Stimulated activated CD8-positive, alpha-beta memory T cell treated with anti-CD3 and anti-CD28 coated beads, Interleukin-12 subunit alpha, Interleukin-12 subunit beta, amount 100 ng/mL, for 4 hours (primary cell): Measurements from ENCODE around the gene KMT5C.
A peak's percentile ranks its signal among the peaks of the same experiment; 100 is the strongest.

Experiments used
- DNase-seq: peaks from one replicate; pipeline ENCODE4 v3.0.0-alpha.2; 2020; ENCODE audit warnings: low read depth

KMT5C gene

DNA sequence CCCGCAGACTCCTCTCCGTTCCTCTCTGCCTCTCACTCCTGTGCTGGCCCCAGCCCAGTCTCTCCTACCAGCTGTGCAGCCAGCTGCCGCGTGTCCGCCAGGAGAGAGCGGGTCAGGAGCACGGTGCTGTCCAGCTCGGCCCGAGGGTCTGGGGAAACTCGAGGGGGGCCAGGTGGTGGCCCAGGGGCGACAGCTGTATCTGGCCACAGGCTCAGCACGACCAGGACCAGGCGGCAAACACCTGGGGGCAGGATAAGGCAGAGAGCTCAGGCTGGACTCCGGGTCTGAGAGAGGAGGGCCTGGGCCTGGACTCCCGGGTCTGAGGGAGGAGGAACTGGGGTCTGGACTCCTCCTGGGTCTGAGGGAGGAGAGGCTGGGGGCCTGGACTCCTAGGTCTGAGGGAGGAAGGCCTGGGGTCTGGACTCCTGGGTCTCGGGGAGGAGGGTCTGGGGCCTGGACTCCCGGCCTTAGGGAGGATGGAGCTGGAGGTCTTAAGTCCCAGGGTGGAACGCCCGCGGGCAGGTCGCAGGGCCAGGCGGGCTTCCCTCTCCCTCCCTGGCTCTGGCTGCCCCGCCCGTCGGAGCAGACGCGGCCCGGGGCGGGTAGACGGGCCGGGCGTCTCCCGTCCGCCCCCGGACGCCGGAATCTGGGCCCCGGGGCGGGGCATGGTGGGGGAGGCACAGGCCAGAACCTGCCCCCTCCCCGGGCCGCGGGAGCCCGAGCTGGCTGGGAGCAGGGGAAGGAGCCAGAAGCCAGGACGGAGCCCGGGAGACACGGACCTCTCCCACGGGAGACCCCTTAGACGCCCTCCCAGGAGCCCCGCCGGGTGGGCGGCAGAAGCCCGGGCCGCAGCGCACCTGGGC lies 29.3 kb downstream of the KMT5C start:
- no peak for DNase-seq

GRCh38 chr19:55369653-55370304 lies 30.1 kb downstream of the KMT5C start:
- no peak for DNase-seq

GRCh38 chr19:55370305-55370988 lies 30.8 kb downstream of the KMT5C start, which contains the start of gene IL11:
TSS of gene IL11 (minus strand) at chr19:55370463. CDS start at chr19:55370310, 153 bp downstream.
- no peak for DNase-seq

- DNase-seq: no peak
These were observed 32.8 kb downstream of the KMT5C start for GRCh38 chr19:55372316-55373081.

GRCh38 chr19:55373306-55373992 lies 33.8 kb downstream of the KMT5C start:
- DNase-seq: no peak

DNA sequence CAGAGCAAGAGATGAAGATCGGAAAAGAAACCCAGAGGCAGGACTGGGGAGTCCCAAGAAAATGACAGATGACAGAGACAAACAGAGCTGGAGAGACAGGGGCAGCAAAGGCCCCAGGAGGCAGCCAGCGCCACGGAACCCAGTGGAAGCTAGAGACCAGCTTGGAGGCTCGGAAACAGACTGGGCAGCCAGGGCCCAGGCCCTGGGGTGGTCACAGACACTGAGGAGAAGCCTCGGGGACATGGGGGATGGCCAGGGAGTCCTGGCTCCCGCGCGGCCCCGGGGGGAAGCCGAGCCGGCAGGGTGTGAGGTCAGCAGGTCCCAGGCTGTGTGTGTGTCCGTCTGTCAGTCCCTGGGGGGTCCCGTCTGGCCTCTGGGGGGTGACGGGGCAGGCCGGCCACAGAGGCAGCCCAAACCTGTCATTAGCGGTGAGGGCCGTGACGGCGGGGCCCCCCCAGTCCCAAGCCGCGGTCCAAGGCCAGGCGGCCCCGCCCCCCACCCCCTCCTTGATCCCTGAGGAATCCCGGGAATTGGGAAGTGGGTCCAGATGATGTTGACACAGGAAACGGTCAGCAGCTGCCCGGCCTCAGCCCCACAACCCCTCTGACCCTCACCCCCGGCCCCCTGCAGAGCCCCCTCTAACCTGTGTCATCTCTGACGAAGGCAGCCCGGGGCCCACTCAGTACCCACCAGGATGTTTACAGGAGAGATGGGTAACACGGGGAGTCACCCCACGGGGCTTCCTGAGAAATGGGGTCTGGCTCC lies 34.5 kb downstream of the KMT5C start:
- no peak for DNase-seq

- DNase-seq: no peak
These were observed 36.7 kb downstream of the KMT5C start, which contains the start of gene TMEM190 for GRCh38 chr19:55376241-55376933. TSS of gene TMEM190 (plus strand) at chr19:55376826. CDS start at chr19:55376854, 28 bp downstream.

GRCh38 chr19:55377356-55378131 lies 37.9 kb downstream of the KMT5C start:
- DNase-seq: no peak

DNA sequence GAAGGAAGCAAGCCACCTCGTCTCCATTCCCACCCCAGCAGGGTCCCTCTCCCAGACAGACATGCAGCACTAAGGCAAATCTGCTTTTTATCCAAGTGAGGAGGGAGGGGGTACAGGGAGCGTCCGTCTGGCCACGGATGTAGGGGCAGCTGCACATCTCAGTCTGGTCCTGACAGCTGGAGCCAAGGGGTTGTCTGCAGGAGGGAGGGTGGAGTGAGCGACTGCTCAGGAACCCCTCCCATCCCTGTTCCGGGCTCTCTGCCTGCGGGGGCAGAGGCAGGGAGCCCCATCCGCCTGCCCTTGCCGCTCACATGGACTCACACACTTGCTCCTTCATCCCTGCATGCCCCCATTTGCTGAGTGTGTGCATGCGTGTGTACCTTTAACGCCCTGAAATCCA lies 39.5 kb downstream of the KMT5C start:
- DNase-seq: no peak

DNA sequence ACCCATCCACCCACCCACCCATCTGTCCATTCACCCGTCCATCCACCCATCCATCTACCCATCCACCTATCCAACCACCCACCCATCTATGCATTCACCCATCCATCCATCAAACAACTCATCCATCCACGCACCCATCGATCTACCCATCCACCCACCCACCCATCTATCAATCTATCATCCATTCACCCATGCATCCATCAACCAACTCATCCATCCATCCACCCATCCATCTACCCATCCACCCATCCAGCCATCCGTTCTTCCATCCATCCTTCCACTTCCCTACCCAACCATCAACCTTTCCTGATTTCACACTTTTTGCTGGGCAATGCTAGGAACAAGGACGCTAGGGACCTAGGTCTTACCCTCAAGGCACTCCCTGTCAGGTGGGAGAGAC lies 42.3 kb downstream of the KMT5C start:
- DNase-seq: no peak

DNA sequence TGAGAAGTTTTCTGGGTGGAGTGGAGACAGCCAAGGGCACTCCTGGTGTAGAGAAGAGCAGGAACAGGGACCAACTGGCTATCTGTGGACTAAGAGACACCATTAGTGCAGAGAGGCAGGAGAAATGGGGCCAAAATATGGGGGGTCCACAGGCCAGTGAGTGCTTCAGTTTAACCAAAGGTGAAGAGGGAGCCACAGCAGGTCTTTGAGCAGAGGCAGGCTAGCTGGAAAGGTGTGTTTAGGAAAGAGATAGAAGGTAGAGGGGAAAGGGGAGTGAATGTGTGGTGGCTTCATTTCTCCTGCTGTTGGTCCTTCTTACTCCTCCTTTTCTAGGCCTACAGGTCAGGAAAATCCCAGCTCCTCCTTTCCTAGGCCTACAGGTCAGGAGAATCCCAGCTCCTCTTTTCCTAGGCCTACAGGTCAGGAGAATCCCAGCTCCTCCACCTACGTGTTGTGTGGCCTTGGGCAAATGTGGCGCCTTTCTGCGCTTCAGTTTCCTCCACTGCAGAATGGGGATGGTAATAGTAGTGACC lies 42.9 kb downstream of the KMT5C start:
- DNase-seq: no peak

DNA sequence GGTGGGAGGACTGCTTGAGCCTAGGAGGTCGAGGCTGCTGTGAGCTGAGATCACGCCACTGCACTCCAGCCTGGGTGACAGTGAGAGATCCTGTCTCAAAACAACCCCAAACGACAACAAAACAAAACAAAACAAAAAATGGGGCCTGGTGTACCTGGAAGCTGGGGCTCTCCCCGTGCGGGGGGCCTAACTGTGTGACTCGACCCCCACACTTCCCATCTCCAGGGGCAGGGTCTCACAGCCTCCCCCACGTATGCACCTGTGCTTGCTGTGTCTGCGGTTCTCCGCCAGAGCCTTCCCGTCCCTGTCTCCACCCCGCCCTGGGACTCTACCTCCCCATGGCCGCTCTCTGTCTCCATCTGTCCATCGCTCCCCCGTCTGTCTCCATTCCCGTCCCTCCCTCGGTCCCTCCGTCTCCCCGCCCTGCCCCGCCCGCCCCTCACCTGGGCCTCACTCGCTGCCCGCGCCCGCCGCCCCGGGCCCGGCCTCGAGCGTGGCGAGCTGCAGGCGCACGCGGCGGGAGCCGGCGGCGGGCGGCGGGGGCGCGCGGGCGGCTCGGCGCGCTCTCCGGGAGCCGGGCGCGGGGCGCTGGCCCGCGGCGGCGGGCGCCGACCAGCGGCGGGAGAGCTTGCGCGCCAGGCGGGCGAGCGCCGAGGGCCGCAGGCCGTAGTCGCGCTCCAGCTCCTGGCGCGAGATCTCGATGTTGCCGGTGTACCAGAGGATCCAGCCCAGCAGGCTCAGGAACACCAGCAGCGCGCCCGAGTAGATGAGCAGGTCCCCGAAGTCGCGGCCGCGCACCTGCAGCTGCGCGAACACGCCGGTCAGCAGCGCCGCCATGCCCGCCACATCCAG lies 43.8 kb downstream of the KMT5C start:
- DNase-seq: no peak

- no peak for DNase-seq
These were observed 44.6 kb downstream of the KMT5C start, which contains the start of gene TMEM238 for GRCh38 chr19:55384131-55384919. TSS of gene TMEM238 (minus strand) at chr19:55384292. CDS start at chr19:55384259, 33 bp downstream.

DNA sequence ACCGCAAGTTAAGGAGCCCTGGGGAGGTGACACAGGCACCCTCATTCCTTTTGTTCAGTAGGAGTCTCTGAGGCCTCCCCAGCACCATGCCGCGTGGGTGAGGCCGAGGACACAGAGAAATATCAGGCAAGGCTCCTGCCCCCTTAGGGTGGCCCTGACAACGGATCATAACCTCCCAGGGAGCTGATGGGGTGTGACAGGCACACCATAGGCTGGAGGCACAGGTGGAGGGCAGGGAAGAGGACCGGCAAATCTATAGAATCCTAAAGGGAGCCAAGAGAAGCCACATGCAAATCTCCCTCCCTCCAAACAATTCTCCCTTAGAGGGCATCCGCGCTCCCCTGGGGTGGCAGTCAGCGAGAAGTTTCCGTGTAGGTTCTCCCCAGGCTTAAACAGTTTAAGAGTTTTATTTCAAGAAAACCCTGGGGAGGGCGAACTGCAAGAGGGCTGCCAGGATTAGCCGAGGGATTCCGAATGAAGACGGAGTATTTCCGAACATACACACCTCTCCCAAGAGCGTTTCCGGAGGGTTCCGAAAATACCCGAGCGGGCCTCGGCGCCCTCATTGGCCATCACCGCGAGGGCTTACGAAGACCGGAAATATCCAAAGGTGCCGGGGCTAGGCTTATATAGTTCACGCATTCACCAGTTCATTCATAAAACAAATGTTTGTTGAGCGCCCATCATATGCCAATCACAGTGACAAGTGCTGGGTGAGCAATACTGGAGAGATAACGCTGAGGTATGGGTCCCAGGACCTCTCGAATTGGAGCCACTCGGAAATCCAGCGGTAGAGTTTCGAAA lies 45.4 kb downstream of the KMT5C start:
- peak; percentile 83 for DNase-seq

DNA sequence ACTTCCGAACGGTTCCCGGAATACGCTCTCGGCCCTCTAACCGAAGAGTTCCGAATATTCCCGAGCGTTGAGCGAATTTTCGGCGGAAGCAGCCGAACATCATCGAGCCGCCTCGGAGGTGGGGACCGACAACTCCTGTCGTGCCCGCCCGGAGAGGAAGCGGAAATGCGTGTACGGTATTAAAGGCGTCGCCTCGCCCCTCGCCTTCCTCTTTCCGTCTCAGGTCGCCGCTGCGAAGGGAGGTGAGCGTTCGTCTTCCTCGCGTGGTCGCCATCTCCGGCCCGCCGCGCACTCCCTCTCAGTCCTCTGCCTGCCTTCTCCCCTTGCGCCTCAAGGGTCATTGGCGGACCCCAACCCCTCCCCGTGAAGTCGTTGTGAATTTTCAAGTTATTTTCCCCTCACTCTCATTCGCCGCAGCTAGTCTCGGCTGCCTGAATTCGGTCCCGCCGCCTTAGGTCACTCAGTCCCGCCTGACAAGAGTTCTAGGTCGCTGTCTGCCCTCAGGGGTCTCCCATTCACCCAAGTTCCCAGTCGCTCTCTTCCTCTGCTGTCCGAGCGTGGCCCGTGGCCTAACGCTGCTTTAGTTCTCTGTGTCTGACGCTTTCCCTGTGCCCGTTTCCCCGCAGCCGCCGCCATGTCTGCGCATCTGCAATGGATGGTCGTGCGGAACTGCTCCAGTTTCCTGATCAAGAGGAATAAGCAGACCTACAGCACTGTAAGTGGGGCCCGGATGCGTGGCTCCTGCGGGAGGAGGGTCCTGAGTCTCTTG lies 46.2 kb downstream of the KMT5C start, which contains the start of gene RPL28:
TSS of gene RPL28 (plus strand) at position 209 of the 769 bp plus-strand sequence. CDS start at position 635, 426 bp downstream.
- DNase-seq: peak; percentile 96
